Tibial artery (tissue), 4 donors: ENCODE data around the gene GTF2E1.

ENCODE experiments used
- DNase-seq, 2 donors: peaks; one replicate each; pipeline ENCODE4 v3.0.0-alpha.2; 2019
- H3K27ac ChIP-seq, 2 donors: fragments of 200-600 bp; sonication (generic) in 1 of 2; 1 replicate in 1 of 2; 2 replicates in 1 of 2; pipeline ENCODE4 v1.5.1; 2018 to 2019; ENCODE audit warnings: mild to moderate bottlenecking in 1 of 2
- H3K27me3 ChIP-seq, 2 donors: fragments of 200-600 bp; sonication (generic) in 1 of 2; one replicate each; pipeline versions ENCODE4 v1.5.1 to v1.6.0; 2016 to 2019
- H3K36me3 ChIP-seq, 3 donors: fragments of 200-600 bp; sonication (generic) in 2 of 3; one replicate each; pipeline ENCODE4 v1.5.1; 2016 to 2019; ENCODE audit warnings: mild to moderate bottlenecking in 2 of 3
- H3K4me1 ChIP-seq, 4 donors: fragments of 200-600 bp; sonication (generic) in 2 of 4; 1 replicate in 3 of 4; 2 replicates in 1 of 4; pipeline ENCODE4 v1.5.1; 2016 to 2019
- H3K4me3 ChIP-seq, 2 donors: fragments of 200-600 bp; sonication (generic) in 1 of 2; 1 replicate in 1 of 2; 2 replicates in 1 of 2; pipeline ENCODE4 v1.5.1; 2018 to 2019; ENCODE audit warnings: mild to moderate bottlenecking in 2 of 2
- H3K9me3 ChIP-seq, 3 donors: fragments of 200-600 bp; sonication (generic) in 1 of 3; one replicate each; pipeline ENCODE4 v1.5.1; 2016 to 2019
- CTCF ChIP-seq, 2 experiments: fragments of 200-600 bp in 1 of 2; fragments of 450-650 bp in 1 of 2; IDR thresholded peaks; one replicate each; pipeline ENCODE4 v1.5.1; 2017 to 2019; ENCODE audit warnings: antibody characterized with exemption in 2 of 2, mild to moderate bottlenecking in 1 of 2, moderate library complexity in 1 of 2
- intact Hi-C: fragments of 100-400 bp; cut with DNase I; formaldehyde crosslinking; loops from one replicate; pipeline ENCODE4 v1.15.0; 2023; ENCODE audit warnings: low total_unique reads

The GTF2E1 gene

GRCh38 chr3:120769436-120769835, 26.9 kb downstream of the GTF2E1 start:
- Histone ChIP-seq H3K4me1 (no peaks in the 10 kb centered on the region), H3K4me3 (no peak overlapping the region), H3K36me3 (peaks cover 0 to 7% (median 6%) of the 10 kb centered on the region in 3 donors), H3K27me3 (no peaks in the 10 kb centered on the region), H3K27ac (no peak overlapping the region), H3K9me3 (no peaks in the 10 kb centered on the region)
- DNase-seq, result no peak
- intact Hi-C loops, result no loop called here
- TF ChIP-seq CTCF (IDR thresholded peaks at IDR 0.05), result no peak

DNA sequence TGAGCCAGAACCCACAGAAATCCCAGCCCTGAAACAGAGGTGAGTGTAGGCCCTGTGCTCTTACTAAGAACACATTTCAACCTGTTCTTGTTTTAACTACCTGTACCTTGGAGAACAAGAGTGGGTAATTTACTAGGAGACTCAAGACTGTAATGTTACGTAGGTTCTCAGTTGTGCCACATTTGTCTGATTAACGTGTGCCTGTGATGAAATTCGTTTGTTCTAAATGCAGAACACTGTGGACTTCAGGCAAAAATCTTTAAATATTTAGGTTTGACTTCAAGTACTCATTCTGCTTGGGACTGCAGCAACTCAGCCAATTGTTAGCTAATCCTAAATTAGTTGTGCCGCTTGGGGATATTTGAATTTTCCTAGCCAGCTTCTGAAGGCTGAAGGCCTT, 28.3 kb downstream of the GTF2E1 start:
- no peak for TF ChIP-seq CTCF (IDR thresholded peaks at IDR 0.05)

DNA sequence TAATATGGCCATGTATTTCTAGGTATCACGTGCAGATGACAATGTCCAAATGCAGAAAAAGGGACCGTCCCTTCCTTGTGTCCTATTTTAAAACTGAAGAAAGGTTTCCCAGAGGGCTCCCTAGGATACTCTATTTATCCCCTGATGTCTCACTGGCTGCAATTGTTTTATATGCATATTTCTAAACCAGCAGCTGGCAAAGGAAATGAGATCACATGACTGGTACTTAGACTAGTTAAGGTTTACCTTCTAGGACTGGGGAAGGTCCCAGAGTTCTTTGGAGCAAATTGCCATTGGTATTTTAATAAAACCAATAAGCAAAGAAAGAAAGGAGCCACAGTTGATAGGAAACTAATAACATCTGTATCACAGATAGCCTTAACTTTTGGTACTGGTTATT, 29.5 kb downstream of the GTF2E1 start:
- TF ChIP-seq CTCF (IDR thresholded peaks at IDR 0.05), result no peak
- Histone ChIP-seq H3K4me1 (no peaks in the 10 kb centered on the region), H3K27me3 (no peaks in the 10 kb centered on the region), H3K27ac (no peak overlapping the region), H3K9me3 (no peaks in the 10 kb centered on the region), H3K4me3 (no peak overlapping the region), H3K36me3 (peaks cover 11 to 14% (median 11%) of the 10 kb centered on the region in 3 donors)
- intact Hi-C loops, result no loop called here
- DNase-seq, result no peak

More for the DNA sequence above, 28.3 kb downstream of the GTF2E1 start:
- intact Hi-C loops, result no loop called here
- H3K4me3 ChIP-seq, result no peak overlapping the region
- H3K9me3 ChIP-seq, result no peaks in the 10 kb centered on the region
- H3K27ac ChIP-seq, result no peak overlapping the region
- peaks cover 0 to 7% (median 6%) of the 10 kb centered on the region in 3 donors for H3K36me3 ChIP-seq
- no peaks in the 10 kb centered on the region for H3K27me3 ChIP-seq
- no peaks in the 10 kb centered on the region for H3K4me1 ChIP-seq
- DNase-seq, result no peak

- Histone ChIP-seq H3K27me3 (no peaks in the 10 kb centered on the region), H3K4me3 (no peak overlapping the region), H3K36me3 (peaks cover 11 to 20% (median 15%) of the 10 kb centered on the region in 3 donors), H3K9me3 (no peaks in the 10 kb centered on the region), H3K27ac (no peak overlapping the region), H3K4me1 (no peaks in the 10 kb centered on the region)
- no peak for DNase-seq
- intact Hi-C loops, result no loop called here
- no peak for TF ChIP-seq CTCF (IDR thresholded peaks at IDR 0.05)
Observed at GRCh38 chr3:120773932-120774331, 31.4 kb downstream of the GTF2E1 start.

- H3K4me3 ChIP-seq, result no peak overlapping the region
- TF ChIP-seq CTCF (IDR thresholded peaks at IDR 0.05), result no peak
- H3K4me1 ChIP-seq, result no peaks in the 10 kb centered on the region
- DNase-seq, result no peak
- no peak overlapping the region for H3K27ac ChIP-seq
- H3K9me3 ChIP-seq, result no peaks in the 10 kb centered on the region
- intact Hi-C loops, result no loop called here
- no peaks in the 10 kb centered on the region for H3K27me3 ChIP-seq
- H3K36me3 ChIP-seq, result peaks cover 15 to 20% (median 16%) of the 10 kb centered on the region in 3 donors
Observed at GRCh38 chr3:120775411-120775810, 32.9 kb downstream of the GTF2E1 start.

- no peak for DNase-seq
- TF ChIP-seq CTCF (IDR thresholded peaks at IDR 0.05), result no peak
- Histone ChIP-seq H3K27ac (no peak overlapping the region), H3K4me1 (no peaks in the 10 kb centered on the region), H3K36me3 (peaks cover 15 to 33% (median 29%) of the 10 kb centered on the region in 3 donors), H3K27me3 (no peaks in the 10 kb centered on the region), H3K4me3 (no peak overlapping the region), H3K9me3 (no peaks in the 10 kb centered on the region)
- intact Hi-C loops, result no loop called here
Observed at GRCh38 chr3:120778776-120779175, 36.2 kb downstream of the GTF2E1 start.
